NCI-H2227 (cell line): Measurements from ENCODE around the gene IL4I1.
"Not testable (repeated sequence)": the region's sequence is repeated elsewhere in the genome, so short reads cannot be mapped to it uniquely, and the experiment has no call there.

ENCODE experiments used
- DNase-seq: peaks from one replicate; lab custom pipeline; 2025; ENCODE audit not compliant: unreplicated experiment; lab: John Stamatoyannopoulos, UW

Gene IL4I1

DNA sequence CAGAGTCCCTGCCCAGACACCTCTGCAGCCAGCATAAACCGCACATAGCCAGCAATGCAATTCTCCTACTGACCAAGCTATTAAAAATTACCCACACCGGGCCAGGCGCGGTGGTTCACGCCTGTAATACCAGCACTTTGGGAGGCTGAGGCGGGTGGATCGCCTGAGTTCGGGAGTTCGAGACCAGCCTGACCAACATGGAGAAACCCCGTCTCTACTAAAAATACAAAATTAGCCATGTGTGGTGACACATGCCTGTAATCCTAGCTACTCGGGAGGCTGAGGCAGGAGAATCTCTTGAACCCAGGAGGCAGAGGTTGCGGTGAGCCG, 28.2 kb upstream of the IL4I1 start:
- not testable (repeated sequence) for DNase-seq

DNA sequence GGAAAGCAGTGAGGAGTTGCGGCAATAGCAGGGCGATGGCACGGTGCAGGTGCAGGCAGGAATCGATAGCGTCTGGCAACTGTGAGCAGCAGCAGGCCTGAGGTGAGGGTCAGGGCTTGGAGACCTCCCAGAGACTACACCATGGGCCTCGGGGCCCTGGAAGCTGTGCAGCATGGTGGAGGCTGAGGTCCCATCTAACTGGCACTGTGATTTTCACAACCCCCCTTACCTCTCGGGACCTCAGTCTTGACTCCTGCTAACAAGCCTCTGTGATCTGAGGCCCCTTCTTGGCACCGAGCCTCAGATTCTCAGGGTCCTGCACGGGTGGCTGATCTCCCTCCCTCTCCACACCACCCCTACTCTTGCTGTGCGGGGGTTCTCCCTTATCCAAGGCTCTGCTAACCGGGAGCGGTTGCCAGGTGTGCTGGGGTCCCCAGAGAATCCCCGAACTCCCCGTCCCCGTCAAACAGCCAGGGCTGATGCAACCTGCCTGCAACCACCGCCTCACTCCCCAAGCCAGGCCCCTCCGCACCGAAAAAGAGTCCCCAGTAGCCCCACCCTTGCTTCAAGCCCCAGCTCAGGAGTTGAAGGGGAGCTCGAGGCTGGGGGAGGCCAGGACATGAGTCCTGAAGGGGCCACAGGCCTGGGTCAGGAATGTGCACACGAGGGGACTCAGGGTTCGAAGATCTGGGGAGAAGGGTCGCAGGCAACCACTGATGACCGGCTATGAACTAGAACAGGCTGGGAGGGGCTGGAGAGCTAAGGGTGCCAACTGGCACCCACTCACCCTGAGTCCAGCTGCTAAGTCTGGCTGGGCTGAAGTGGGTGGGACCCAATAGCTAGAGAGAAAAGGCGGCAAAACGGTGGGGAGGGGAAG, 27.6 kb upstream of the IL4I1 start:
- DNase-seq, result no peak

DNA sequence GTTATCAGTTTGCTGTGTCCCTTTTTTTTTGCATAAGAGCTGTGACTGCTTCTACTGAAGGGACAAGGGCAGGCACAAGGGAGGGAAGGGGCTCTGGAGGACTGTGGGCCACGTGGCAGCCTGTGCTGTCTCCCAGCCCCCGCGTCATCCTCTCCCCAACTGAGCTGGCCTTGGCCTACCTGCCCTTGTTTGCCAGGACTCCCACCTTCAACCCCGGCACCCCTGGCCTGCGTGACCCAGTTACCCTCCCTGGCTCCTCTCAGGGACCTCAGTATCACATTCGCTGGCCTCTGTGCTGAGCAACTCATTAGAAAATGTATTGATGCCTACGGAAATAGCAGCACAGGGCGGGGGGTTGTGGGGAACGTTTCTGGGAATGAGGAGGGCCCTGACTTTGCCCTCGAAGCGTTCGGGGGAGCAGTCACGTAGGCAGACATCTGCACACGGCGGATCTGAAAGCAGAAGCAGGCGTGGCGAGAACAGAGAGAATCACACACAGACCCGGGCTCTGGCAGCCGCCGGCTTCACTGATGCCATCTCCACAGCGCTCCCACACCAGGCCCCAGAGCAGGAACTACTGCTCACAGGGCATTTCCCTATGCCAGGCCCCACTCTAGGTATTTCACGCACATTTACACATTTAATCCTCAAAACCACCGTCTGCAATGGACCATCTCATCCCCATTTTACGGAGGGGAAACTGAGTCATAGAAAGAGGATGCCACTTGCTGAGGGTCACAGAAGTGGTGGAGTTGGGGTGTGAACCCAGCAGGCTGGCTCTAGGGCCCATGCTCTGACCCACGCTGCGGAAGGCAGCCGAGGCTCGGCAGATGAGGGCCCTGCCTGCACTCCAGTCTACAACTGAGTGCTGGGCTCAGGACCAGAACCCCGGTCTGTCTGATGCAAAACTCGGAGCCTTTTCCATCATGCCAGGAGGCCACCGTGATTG, 26.6 kb upstream of the IL4I1 start:
- DNase-seq, result no peak

DNA sequence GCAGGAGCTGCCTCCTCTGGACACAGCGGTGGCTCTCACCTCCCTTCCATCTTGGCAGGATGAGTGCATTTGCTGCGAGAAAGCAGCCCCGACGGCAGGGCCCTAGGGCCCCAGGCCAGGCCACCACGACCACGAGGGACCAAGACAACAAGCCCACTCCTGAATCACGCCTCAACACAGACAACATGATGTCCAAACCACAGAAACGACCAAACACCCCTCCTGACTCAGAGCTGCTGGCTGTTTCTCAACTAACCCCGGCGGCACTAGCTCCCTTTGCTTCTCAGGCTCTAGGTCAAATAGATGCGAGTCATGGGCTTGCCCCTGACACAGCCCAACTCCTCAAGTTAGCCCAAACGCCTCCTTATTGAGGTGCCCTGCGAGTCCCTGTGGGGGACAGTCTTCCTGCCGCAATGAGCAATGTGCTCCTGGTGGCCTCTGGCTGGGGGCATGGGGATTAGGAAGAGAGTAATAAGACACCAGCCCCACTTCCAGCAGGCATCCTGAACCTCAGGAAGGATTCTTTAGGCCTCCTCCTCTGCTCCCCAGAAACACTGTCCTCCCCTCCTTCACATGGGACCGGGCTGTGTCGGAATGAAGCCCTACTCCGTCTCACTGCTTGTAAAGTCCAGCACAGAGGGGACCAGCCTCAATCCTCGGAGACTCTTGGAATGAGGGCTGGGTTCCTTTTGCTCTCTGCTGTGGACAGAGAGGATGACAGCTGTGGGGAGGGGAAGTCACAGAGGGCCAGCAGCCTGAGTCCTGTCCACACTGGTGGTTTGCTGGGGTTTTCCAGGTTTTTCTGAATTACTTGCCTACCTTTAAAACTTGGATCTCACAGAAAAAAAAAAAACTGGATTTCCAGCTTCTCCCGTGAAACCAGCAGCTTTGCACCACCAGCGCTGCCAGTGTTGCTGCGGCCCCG, 25.4 kb upstream of the IL4I1 start:
- DNase-seq, result no peak

- no peak for DNase-seq
Observed at GRCh38 chr19:49920624-49921363, 24.1 kb upstream of the IL4I1 start.

GRCh38 chr19:49918089-49918488, 21.4 kb upstream of the IL4I1 start:
- no peak for DNase-seq

GRCh38 chr19:49916839-49917733, 20.4 kb upstream of the IL4I1 start:
- no peak for DNase-seq

DNA sequence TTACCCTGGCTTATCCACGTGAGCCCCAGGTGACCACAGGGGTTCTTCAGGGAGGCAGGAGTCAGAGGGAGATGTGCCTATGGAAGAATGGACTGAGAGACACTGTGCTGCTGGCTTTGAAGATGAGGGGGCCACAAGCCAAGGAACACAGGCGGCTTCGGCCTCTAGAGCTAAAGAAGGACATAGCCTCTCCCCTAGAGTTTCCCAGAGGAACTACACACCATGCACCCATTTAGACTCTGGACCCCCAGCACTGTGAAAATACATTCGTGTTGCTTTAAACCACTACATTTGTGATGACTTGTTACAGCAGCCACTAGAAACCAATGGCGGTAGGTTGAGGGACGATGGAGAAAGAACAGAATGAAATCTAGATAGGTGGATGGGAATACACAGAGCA, 18.6 kb upstream of the IL4I1 start:
- DNase-seq, result no peak

DNA sequence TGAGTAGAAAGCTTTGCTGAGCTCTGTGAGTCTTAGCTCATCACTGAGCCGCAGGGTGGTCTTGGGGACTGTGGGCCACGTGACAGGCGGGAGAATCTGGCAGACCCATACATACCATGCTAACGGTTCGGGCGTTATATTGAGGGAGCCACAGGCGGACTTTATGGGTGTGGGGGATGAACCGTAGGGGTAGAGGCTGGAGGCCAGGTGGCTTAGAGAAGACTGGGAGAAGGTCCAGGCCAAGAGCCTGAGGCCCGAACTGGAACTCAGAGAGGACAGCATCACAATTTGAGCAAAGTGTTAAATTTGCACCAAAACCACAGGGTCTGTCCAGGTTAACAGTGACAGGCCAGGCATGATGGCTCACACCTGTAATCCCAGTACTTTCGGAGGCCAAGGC, 17.0 kb upstream of the IL4I1 start:
- DNase-seq, result no peak

DNA sequence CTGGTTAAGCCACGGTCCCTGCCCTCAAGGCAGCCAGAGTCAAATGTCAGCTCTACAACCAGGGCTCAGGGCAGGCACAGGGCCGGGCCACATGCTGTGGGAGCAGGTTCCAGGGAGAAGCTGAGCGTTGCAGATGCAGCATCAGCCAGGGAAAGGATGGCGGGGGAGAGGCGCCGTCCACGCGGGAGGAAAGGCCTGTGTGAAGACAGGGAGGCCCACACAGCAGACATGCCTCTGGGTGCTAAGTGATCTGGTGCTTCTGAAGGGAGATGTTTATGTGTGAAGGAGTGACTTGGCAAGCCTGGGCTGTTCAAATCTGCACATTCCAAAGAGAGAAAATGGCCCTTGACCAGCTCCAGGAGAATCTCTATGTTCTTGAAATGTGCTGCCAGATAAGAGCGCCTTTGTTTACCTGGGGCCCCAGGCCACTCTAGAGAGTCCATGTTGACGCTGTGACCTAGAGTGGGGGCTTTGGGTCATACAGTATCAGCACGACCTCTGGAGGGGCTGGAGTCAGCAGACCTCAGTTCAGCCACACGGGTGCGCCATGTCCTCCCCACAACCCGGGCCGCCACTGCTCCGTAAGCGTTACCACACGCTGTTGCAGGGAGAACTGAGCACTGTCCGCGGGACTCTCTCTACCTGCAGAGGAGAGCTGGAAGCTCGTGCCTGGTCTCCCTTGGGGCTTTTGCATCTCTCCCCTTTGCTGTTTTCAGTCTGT, 16.4 kb upstream of the IL4I1 start:
- no peak for DNase-seq

- DNase-seq, result no peak
Observed at GRCh38 chr19:49911381-49912145, 14.9 kb upstream of the IL4I1 start.

DNA sequence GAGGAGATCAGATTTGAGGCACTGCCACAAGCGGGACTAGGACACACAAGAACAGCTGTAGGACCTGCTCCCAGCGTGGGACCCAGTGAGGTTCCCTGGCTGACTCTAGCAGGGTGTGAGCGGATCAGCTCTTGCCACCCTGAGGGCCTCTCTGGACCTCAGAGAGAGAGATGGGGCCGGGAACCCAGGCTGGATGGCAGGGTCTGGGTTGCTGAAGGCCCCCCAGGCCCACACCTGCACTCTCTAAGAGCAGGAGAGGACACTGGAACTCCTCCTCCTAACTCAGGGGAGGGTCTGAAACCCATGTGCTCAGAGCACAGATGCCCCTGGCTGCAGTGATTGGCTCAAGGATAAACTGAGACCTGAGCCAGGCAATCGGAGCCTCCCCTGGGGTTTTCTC, 13.5 kb upstream of the IL4I1 start:
- DNase-seq, result no peak

DNA sequence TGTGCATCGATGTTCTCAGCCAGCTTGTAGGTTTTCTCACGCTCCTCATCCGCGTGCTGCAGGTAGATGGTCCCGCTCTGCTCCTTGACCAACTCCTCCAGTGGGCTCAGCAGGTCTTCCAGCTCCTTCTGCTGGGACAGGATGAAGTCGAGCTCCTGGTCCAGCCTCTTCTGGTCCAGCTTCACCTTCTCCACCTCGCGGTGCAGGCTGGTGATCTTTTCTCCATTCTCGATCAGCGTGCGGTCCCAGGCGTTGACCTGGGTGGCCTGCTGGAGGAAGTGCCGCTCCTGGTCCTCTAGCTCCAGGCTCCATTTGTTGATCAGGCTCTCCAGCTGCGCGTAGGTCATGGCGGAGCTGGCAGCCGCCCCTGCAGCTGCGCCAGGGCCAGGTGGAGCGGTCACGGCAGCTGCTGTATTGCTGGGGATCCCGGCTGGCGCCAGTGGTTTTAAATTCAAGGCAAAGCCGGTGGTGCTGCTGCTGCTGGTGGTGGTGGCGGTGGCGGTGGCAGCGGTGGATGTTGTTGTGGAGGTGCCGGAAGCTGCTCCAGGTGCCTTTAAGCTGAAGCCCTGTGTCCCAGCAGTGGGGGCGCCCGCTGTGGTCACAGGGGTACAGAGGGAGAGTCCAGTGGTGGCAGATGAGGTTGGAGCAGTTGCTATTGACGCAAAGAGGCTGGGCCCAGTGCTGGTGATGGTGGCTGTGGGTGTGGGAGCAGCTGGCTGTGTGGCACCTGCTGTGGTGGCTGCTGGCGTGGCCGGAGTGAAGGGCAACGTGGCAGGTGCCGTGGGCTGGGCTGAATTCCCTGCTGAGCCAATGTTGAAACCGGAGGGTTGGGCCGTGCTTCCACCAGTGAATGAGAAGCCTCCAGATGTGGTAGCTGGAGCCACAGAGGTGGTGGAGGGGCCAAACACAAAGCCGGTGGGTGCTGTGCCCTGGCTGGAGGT, 12.1 kb upstream of the IL4I1 start:
- DNase-seq, result no peak

- no peak for DNase-seq
Observed at GRCh38 chr19:49907745-49908446, 11.2 kb upstream of the IL4I1 start.

GRCh38 chr19:49906879-49907564, 10.3 kb upstream of the IL4I1 start:
- DNase-seq, result no peak

DNA sequence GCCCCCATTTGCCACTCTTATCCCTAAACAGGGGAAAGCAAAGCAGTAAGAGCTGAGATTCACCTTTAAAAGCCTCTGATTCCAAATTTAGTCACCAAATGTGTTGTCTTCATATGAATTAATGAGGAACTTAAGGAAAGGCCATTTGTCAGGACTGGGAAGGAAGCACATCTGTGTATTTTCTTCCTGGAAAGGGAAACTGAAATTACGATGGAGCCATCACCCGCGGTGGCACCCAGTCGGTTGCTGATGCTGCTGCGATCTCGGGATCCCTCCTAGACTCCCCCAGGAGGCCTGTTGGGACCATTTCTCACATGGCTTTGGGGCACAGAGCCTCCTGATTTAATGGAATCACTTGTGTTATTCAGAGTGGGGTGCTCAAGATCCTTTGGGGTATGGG, 7.4 kb upstream of the IL4I1 start:
- DNase-seq, result no peak
